GM12878 (cell line): ENCODE data around the gene NFS1.

ENCODE experiments used
- SMAD1 ChIP-seq: fragments of 450-650 bp; IDR thresholded peaks from 2 replicates; pipeline ENCODE4 v1.6.1; 2018; ENCODE audit warnings: mild to moderate bottlenecking, low read depth; ENCODE audit not compliant: partially characterized antibody
- TAF1 ChIP-seq: IDR thresholded peaks from 2 replicates; pipeline ENCODE4 v1.6.1; 2011; ENCODE audit warnings: mild to moderate bottlenecking, low read depth, low read length, borderline replicate concordance

DNA sequence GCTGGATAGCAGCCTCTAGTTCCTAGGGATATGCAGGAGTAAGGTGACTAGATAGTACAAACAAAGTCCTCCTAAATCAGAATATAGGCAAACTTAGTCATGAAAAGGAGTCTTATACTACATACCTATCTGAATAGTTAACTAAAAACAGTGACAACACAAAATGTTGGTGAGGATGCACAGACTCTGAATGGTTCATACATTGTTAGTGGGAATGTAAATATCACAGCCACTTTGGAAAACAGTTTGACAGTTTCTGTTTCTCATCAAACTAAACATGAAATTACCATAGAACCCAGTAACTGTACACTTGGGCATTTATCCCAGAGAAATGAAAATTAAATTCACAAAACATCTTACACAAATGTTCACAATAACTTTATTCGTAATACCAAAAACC is 17.2 kb downstream of the NFS1 start:
- no peak for TF ChIP-seq TAF1
- TF ChIP-seq SMAD1: no peak
